GM21717 (cell line): Measurements from ENCODE around the gene NUTM2E.
"Not testable (repeated sequence)": the region's sequence is repeated elsewhere in the genome, so short reads cannot be mapped to it uniquely, and the experiment has no call there.

Source experiments
- ATAC-seq: cut with Tn5 transposase; IDR thresholded peaks from one replicate; pipeline ENCODE4 v1.9.1; 2021; ENCODE audit warnings: mild to moderate bottlenecking, moderate library complexity; ENCODE audit not compliant: unreplicated experiment

Gene NUTM2E, protein sequence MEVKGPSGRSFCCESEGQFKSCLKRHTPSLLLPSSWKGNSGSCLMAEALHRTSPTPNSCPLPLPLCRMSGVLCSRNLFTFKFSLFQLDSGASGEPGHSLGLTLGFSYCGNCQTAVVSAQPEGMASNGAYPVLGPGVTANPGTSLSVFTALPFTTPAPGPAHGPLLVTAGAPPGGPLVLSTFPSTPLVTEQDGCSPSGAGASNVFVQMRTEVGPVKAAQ (N-terminal part only)

DNA sequence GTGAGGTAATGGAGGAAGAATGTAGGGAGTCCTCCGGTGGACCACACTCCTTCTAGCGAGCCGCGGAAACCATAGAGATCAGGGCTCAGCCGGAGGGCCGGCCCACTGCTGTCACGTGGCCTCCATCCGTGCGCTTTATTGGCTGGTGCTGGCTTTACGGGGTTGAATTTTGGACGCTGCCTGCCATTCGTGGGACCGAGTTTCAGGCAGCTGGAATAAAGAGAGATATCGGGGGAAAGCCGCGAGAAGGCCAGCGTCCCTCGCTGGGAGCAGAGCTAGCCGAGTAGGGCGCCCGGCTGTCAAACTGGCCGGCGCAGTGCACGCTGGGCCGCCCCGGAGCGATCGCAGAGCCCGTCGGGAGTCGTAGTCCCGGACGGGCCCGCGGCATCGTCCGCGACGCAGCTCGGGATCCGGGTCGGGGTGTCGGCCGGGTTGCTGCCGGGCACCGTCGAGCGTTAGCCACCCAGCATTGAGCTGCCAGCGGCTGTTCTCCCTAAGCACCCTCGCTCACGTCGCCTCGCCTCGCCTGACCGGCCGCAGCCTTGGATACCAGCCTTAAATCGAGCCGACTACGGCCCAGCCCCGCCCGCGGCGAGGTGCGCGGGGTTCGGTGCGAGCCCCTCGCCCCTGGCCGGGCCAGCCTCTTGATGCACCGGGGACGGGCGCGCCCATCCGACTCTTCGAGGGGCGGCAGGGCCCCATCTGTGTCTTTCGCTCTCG, at the start of gene NUTM2E:
TSS of gene NUTM2E (plus strand) at position 244 of the 720 bp plus-strand sequence. CDS start 15,002 bp downstream, outside the sequence.
- peak; percentile 96 for ATAC-seq

DNA sequence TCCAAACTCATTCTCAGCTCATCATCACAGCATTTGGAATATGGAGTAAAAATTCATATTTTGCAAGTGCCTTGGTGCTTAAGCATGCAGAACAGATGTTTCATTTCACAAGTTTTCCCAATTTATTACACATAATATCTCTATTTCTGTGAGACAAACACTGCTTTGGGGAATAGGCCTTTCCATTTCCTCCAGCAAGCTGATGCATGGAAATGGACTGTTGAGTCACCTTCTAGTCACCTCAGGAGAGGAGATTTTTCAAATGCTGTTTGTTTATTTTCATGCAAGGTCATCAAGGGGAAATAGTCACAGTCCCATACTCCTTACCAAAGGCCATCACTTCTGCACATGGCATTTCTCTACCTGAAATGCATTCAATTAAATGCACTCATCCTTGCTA, 48.5 kb upstream of the NUTM2E start:
- ATAC-seq = not testable (repeated sequence)

DNA sequence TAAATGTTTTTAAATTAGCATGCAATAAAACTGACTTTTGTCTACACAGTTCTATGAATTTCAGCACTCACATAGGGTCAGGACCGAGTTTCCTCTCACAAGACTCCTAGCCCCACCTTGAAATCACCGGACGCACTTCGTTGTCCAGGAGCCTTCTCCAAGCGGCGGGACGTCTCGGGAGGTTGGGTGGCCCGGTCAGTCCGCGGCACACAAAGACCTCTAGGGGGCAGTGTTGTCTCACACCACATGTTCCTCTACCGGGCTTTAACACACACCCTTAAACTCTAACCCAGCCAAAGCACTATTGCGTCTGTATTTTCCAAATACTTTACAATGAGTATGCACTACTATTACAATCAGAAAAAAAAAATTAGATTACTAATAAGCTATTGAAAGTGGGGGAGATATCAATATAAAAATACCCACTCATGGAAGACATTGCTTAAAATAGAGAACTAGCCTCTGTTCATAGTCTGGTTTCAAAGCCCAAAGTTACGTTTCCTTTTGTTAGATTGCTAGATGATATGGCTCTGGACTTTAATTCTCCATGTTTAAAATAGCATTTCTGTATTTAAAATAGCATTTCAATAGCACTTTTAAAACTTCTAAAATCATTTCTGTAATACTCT, 47.1 kb upstream of the NUTM2E start:
- not testable (repeated sequence) for ATAC-seq

DNA sequence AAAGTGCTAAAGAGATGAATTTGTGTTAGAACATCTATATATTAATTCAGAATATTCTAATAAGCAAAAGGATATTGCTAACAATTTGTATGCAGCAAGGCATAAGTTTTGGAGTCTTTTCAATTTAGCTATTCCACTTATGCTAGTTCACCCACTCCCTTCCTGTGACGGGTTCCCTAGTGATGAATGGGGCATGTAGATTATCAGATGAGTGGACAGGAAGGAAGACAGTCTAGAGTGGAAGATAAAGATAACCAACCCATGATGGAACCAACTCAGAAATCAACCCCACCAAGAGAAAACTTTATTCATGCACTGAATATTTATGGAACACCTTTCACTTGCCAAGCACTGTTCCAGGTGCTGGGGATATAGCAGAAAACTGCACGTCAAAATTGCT, 46.5 kb upstream of the NUTM2E start:
- ATAC-seq = not testable (repeated sequence)

DNA sequence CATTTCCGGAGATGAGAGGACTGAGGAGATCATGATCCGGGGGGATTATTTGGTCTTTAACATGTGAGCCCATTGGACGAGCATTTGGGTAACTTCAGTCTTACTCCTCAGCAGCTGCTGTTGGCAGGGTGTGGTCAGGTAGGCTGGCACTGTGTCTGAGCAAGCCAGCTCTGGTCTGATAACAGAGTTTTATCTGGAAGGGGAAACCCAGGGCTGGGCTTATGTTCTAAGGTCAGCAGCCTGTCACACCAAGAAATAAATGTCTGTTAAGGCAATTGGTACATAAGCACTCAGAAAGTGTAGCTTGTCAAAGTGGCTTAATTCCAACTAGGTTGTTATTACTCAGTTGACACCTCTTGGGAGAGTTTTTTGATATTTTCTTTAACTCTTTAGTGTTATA, 45.0 kb upstream of the NUTM2E start:
- ATAC-seq = not testable (repeated sequence)

- not testable (repeated sequence) for ATAC-seq
These were observed 39.0 kb upstream of the NUTM2E start for GRCh38 chr10:79787455-79787952.

DNA sequence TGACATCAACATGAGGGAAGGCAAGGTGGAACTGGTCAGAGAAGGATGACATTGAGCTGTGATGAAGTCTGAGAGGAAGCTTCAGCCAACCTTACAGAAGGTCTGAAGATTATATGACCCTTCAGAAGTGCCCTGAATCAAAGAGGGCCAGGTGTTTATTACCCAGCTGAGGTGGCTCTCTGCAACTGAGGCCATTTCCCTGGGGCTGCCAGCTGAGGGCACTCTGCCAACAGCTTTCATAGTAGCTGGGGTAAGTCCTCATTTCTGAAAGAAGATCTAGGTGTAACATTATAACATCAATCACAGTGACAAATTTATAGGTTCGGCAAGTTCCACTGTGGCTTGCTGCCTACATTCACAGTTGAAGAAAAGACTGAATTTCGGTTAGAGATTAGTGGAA, 37.2 kb upstream of the NUTM2E start:
- not testable (repeated sequence) for ATAC-seq

- not testable (repeated sequence) for ATAC-seq
These were observed 34.5 kb upstream of the NUTM2E start for GRCh38 chr10:79791906-79792517.

DNA sequence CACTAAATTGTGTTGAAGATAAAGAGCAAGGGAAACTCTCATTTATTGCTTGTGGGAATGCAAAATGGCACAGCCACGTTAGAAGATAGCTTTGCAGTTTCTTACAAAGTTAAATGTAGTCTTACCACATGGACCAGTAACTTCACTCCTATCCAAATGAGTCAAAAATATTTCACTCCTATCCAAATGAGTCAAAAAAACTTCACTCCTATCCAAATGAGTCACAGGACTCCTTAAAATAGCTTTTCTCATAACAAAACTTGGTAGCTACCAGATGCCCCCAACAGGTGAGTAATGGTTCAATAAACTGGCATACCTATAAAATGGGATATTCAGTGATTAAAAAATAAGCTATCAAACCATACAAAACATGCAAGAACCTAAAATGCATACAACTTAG, 27.2 kb upstream of the NUTM2E start:
- ATAC-seq = peak; percentile 64

- not testable (repeated sequence) for ATAC-seq
These were observed 20.7 kb upstream of the NUTM2E start for GRCh38 chr10:79805857-79806256.

- not testable (repeated sequence) for ATAC-seq
These were observed 14.6 kb upstream of the NUTM2E start for GRCh38 chr10:79811895-79812294.

DNA sequence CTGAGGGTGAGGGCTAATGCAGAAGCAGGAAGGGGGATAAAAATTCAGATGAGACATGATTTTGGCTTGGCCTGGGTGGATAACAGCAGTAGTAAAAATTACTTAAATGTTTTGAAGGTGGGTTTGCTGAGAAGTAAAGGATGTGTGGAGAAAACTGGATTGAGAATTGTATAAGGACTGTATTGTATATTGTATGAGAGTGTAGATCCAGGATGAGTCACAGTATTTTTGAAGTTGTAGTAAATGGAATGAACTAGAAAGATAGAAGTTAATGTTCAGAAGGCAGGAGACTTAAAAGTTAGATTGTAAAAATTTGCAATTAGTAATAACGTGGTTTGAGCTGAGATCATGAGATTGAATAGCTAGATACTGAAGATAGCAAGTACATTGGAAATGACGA, 10.2 kb upstream of the NUTM2E start:
- not testable (repeated sequence) for ATAC-seq

GRCh38 chr10:79823387-79823786, 3.2 kb upstream of the NUTM2E start:
- ATAC-seq = not testable (repeated sequence)

DNA sequence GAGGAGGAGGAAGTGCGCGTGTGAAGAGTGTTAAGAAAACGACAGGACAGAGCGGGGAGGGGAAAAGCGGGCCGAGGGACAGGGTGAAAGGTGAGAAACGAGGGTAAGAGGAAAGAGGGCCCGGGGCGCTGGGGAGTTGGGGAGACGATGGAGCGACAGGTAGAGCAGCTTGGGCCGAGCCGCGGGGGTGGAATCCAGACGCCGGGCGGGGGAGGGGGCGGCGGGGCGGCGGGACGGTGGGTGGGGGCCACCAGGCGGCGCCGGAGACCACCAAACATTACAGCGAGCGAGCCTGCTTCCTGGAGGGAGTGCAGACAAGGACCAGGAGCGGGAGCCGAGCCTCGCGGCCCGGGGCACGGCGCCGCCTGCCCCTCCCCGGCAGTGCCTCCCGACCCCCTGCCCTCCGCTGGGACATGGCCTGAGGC, 940 bp upstream of the NUTM2E start:
- peak; percentile 20 for ATAC-seq

DNA sequence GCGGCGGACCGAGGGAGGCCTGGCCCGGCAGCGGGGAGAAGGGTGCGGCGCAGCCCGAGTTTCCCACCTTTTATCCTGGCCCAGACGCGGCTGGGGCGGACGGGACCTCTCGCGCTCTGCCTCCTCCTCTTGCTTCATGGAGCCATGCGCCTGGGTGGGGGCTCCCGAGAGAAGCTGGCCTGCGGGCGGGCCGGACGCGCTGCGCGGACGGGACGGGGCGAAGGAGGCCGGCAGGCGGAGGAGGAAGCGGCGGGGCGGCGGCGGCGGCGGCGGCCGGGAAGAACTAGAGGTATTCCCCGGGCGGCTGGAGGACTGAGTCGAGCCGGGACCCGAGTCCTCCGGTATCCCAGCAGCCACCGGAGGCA, 426 bp upstream of the NUTM2E start:
- ATAC-seq = not testable (repeated sequence)

DNA sequence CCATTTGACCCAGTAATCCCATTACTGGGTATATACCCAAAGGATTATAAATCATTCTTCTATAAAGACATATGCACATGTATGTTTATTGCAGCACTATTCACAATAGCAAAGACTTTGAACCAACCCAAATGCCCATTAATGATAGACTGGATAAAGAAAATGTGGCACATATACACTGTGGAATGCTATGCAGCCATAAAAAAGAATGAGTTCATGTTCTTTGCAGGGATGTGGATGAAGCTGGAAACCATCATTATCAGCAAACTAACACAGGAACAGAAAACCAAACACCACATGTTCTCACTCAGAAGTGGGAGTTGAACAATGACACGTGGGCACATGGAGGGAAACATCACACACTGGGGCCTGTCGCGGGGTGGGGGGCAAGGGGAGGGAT, 7.3 kb downstream of the NUTM2E start:
- ATAC-seq = not testable (repeated sequence)

GRCh38 chr10:79835891-79836290, 9.4 kb downstream of the NUTM2E start:
- not testable (repeated sequence) for ATAC-seq

GRCh38 chr10:79836891-79837290, 10.4 kb downstream of the NUTM2E start:
- ATAC-seq = not testable (repeated sequence)

DNA sequence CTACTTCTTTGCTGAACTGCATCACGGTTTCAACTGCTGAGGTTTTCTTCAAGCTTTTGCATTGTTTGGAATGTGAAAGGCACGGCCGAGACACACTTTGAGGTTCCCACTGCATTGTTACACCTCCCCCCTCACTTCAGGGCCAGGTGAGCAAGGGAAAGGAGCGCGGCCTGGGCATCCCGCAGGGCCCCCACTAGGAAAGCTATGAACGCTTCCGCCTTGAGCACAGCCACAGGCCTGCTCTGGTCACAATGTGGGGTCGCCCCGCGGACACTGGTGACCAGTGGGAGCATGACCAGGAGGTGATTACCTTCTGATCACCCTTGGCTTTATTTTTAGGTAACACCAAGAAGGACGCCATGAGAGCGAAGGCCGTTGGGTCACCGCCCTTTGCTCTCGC, 11.9 kb downstream of the NUTM2E start:
- ATAC-seq = not testable (repeated sequence)

GRCh38 chr10:79853191-79853854, 26.8 kb downstream of the NUTM2E start:
- not testable (repeated sequence) for ATAC-seq

DNA sequence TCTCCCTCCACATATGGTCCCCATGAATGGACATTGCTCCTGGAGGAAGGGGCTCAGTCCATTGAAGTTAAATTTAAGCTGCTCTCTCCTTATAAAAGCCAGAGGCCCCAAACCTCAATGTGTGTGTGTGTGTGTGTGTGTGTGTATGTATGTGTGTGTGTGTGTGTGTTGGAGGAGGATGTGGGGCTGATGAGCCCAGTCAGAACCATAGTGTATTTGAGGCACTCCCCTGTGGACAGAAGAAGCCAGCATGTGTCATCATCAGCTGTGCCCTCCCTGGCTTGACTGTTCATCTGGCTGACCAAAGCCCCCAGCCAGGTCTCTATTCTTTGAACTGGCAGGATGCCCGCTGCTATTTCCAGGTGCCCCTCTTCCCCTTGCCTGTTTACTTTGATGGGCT, 35.7 kb downstream of the NUTM2E start:
- ATAC-seq = not testable (repeated sequence)
